Brain microvascular endothelial cell (primary cell): ENCODE measurements around the gene ST8SIA2.

ENCODE experiments used
- DNase-seq: peaks from one replicate; pipeline ENCODE4 v3.0.0-alpha.2; 2020
- H3K27ac ChIP-seq: fragments of 250-450 bp; sonication (Bioruptor Pico); 2 replicates; pipeline ENCODE4 v1.5.1; 2020; ENCODE audit warnings: mild to moderate bottlenecking, moderate library complexity
- H3K27me3 ChIP-seq: fragments of 250-450 bp; sonication (Bioruptor Pico); replicated peaks from 2 replicates; pipeline ENCODE4 v1.5.1; 2020; ENCODE audit warnings: mild to moderate bottlenecking
- H3K36me3 ChIP-seq: fragments of 250-450 bp; sonication (Bioruptor Pico); replicated peaks from 2 replicates; pipeline ENCODE4 v1.5.1; 2020; ENCODE audit warnings: mild to moderate bottlenecking
- H3K4me3 ChIP-seq: 2 replicates; pipeline ENCODE4 v1.5.1; 2011; ENCODE audit warnings: low read depth, mild to moderate bottlenecking, control low read depth, low read length, moderate library complexity
- CTCF ChIP-seq: IDR thresholded peaks from 2 replicates; pipeline ENCODE4 v1.5.1; 2011; ENCODE audit warnings: low read depth, mild to moderate bottlenecking, moderate library complexity, low read length, control low read depth, inconsistent platforms; ENCODE audit errors: missing control alignments
- in situ Hi-C: cut with HindIII; loops from 2 replicates; pipeline ENCODE4 v1.10.0; 2017; ENCODE audit warnings: low sequenced_read_pairs, low pct_ligation_motif_present

Gene ST8SIA2

GRCh38 chr15:92393071-92393979 is at the start of gene ST8SIA2:
TSS of gene ST8SIA2 (plus strand) at chr15:92393881. CDS start at chr15:92394065, 184 bp downstream.
- no peaks in the 10 kb centered on the region for H3K36me3 ChIP-seq
- in situ Hi-C loops, result no loop called here
- peak within 1 kb of the TSS; percentile 57 for H3K4me3 ChIP-seq
- no peak for DNase-seq
- no peak within 1 kb of the TSS for H3K27ac ChIP-seq
- TF ChIP-seq CTCF, result no peak
- peaks cover 32% of the 10 kb centered on the region for H3K27me3 ChIP-seq

GRCh38 chr15:92343924-92344643 is 49.6 kb upstream of the ST8SIA2 start:
- H3K27ac ChIP-seq, result no peak overlapping the region
- in situ Hi-C loops, result no loop called here
- DNase-seq, result no peak
- no peaks in the 10 kb centered on the region for H3K27me3 ChIP-seq
- no peak overlapping the region for H3K4me3 ChIP-seq
- no peak for TF ChIP-seq CTCF
- H3K36me3 ChIP-seq, result no peaks in the 10 kb centered on the region

GRCh38 chr15:92346063-92346462 is 47.6 kb upstream of the ST8SIA2 start:
- Histone ChIP-seq H3K36me3 (no peaks in the 10 kb centered on the region), H3K4me3 (no peak overlapping the region), H3K27ac (no peak overlapping the region), H3K27me3 (no peaks in the 10 kb centered on the region)
- no peak for TF ChIP-seq CTCF
- no peak for DNase-seq
- in situ Hi-C loops, result no loop called here

- no peak overlapping the region for H3K4me3 ChIP-seq
- TF ChIP-seq CTCF, result no peak
- no peak overlapping the region for H3K27ac ChIP-seq
- in situ Hi-C loops, result no loop called here
- H3K27me3 ChIP-seq, result no peaks in the 10 kb centered on the region
- no peak for DNase-seq
- no peaks in the 10 kb centered on the region for H3K36me3 ChIP-seq
Measured at GRCh38 chr15:92355307-92355706, 38.4 kb upstream of the ST8SIA2 start.

- H3K4me3 ChIP-seq, result no peak overlapping the region
- no peak overlapping the region for H3K27ac ChIP-seq
- TF ChIP-seq CTCF, result no peak
- in situ Hi-C loops, result no loop called here
- H3K27me3 ChIP-seq, result no peaks in the 10 kb centered on the region
- no peaks in the 10 kb centered on the region for H3K36me3 ChIP-seq
- no peak for DNase-seq
Measured at GRCh38 chr15:92361321-92362000, 32.2 kb upstream of the ST8SIA2 start.
